ENCODE results near the gene F8A1.
"Not testable (repeated sequence)": the region's sequence is repeated elsewhere in the genome, so short reads cannot be mapped to it uniquely, and the experiment has no call there.

The F8A1 gene

DNA sequence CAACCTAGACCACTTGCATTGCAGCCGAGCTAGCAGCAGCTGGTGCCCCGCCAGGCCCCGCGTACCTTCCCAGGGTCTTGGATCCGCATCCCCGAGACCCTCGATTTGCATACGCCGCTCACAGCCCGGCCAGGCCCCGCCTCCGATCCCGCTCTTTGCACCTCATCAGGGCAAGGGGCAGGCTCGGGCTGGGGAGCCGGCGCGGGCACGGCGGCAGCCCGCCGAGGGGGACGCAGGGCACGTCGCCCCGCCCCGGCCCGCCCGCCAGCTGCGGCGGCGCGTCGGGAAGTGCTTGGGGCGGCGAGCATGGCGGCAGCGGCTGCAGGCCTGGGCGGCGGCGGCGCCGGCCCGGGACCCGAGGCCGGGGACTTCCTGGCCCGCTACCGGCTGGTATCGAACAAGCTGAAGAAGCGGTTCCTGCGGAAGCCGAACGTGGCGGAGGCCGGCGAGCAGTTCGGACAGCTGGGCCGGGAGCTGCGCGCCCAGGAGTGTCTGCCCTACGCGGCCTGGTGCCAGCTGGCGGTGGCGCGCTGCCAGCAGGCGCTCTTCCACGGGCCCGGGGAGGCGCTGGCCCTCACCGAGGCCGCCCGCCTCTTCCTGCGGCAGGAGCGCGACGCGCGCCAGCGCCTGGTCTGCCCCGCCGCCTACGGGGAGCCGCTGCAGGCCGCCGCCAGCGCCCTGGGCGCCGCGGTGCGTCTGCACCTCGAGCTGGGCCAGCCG is at the start of gene F8A1:
TSS of gene F8A1 (plus strand) at position 287 of the 720 bp plus-strand sequence. CDS start at position 307, 20 bp downstream.
- DNase-seq = not testable (repeated sequence)

DNA sequence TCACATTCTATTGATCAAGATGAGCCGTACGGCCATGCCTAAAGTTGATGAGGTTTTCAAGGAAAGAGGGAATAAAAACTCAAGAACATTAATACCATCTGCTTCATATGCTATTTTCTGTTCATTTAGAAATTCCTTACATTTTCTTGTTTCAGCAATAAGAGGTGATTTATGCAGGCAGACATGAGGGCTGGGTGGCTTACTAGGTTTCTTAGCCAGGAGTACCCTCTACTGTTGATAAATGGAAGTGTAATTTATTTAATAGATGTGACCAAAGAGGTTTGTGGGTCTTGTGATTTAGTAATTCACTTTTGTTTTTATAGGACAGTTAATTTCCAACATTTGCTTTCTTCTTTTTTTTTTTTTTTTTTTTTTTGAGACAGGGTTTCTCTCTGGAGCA is 45.3 kb upstream of the F8A1 start:
- DNase-seq = peak; percentile 7

DNA sequence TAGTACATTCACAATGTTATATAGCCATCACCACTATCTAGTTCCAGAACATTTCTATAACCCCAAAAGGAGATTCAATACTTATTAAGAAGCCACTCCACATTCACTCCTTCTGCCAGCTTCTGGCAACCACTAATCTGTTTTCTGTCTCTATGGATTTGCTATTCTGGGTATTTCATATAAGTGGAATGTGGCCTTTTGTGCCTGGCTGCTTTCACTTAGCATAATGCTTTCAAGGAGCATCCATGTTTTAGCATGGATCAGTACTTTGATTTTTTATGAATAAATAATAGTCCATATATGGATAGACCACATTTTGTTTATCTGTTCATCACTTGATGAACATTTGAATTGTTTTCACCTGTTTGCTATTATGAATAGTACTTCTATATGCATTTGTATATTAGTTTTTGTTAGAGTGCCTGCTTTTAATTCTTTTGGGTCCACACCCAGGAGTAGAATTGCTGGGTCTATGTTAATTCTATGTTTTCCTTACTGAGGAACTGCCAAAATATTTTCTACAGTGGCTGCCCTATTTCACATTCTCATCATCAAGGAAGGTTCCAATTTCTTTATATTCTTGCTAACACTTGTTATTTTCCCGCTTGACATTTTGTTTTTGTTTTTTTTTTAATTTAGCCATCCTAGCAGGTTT is 35.1 kb upstream of the F8A1 start:
- no peak for DNase-seq

DNA sequence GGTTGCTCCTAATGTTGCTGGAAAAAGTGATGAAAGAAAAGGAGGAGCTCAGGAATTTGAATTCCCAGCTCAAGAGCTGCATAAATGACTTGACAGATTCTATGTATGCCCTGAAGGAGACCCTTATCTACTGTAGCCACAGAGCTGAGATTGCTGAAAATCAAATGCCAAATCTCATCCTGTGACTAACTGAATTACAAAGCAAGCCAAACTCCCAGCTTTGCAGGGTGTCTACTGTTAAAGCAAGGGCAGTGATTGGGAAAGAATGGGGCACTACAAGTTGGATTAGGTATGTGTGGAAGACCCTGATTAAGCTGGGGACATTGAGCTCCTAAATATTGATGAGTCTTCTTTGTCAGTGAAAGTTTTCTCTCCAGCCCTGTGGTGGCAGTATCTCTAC is 30.9 kb upstream of the F8A1 start:
- no peak for DNase-seq

DNA sequence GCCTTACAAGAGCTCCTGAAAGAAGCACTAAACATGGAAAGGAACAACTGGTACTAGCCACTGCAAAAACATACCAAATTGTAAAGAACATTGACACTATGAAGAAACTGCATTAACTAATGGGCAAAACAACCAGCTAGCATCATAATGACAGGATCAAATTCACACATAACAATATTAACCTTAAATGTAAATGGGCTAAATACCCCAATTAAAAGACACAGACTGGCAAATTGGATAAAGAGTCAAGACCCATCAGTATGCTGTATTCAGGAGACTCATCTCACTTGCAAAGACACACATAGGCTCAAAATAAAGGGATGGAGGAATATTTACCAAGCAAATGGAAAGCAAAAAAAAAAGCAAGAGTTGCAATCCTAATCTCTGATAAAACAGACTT is 17.6 kb upstream of the F8A1 start:
- not testable (repeated sequence) for DNase-seq

DNA sequence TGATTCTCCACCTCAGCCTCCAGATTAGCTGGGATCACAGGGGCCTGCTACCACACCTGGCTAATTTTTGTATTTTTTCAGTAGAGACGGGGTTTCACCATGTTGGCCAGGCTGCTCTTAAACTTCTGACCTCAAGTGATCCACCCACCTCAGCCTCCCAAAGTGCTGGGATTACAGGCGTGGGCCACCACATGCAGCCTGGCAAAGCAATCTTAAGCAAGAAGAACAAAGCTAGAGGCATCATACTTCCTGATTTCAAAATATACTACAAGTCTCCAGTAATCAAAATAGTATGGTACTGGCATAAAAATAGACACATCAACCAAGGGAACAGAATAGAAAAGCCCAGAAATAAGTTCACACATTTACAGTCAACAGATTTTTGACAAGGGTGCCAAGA is 12.8 kb upstream of the F8A1 start:
- DNase-seq = no peak

DNA sequence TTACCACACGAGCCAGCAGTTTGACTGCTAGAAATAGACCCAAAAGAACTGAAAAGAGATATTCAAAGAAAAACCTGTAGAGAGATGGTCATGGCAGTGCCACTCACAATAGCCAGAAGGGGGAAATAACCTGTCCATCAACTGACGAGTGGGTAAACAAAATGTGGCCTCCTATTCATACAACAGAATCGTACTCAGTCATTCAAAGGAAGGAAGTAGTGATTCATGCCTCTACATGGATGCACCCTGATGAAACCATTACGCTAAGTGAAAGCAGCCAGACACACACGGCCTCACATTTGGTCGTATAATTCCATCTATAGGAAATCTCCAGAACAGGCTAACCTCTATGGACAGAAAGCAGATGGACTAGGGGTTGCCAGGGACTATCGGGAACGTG is 2.1 kb upstream of the F8A1 start:
- not testable (repeated sequence) for DNase-seq

DNA sequence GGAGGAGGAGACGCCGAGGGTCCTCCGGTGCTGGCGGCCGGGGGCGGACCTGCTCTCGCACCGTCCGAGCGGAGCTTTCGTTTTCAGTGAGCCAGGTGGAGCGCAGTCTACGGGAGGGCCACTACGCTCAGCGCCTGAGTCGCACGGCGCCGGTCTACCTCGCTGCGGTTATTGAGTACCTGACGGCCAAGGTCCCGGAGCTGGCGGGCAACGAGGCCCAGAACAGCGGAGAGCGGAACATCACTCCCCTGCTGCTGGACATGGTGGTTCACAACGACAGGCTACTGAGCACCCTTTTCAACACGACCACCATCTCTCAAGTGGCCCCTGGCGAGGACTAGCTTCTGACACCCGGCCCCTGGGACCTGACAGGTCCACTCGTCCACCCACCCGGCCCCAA is 1.1 kb upstream of the F8A1 start:
- not testable (repeated sequence) for DNase-seq

DNA sequence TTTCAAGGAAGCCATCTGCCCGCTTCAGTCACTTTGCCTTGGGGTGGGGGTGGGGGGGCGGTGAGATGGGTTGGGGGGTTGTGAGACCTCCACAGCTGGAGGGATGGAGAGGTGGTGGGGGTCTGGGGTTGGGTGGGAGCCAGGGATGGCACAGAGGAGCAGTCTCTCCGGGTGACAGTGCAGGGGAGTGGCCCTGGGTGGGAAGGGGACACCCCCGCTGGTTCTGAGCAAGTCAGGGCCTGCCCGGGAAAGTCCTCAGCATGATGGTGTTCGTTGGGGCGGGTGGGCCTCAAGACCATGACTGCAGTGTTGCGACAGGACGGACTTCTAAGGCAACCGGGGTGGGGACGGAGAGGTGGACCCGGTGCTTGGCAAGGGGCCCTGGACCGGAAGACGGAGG is 606 bp upstream of the F8A1 start:
- DNase-seq = not testable (repeated sequence)

DNA sequence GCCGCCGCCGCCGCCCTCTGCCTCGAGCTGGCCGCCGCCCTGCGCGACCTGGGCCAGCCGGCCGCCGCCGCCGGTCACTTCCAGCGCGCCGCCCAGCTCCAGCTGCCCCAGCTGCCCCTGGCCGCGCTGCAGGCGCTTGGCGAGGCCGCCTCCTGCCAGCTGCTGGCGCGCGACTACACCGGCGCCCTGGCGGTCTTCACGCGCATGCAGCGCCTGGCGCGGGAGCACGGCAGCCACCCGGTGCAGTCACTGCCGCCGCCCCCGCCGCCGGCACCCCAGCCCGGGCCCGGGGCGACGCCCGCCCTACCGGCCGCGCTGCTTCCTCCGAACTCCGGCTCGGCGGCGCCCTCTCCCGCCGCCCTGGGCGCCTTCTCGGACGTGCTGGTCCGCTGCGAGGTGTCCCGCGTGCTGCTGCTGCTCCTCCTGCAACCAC is 650 bp downstream of the F8A1 start:
- DNase-seq = not testable (repeated sequence)

DNA sequence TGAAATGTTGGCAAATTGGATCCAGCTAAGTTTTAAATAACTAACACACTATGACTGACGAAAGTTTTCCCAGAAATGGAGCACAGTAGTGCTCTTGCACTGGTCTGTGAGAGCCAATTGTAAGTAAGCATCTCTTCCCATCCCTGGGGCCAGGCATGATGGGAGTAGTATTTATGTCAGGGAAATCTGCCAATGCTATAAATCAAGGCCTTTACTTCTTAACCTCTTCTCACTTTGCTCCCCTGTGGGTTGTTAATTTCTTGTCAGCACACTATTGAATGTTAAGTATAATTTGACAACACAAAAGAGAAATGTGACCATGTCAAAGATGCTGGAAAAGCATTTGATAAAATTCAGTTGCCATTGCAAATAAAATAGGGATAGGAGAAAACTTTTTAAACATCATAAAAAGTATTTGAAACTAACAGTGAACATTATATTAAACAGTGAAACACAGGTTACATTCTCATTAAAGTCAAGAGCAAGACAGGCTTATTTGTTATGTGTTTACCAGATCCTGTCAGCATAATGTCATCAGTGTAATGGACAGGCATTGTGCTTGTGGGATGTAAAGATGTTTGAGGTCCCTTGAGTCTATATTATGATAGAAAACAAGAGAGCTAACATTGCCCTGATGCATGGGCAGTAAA is 5.0 kb downstream of the F8A1 start:
- DNase-seq = no peak

DNA sequence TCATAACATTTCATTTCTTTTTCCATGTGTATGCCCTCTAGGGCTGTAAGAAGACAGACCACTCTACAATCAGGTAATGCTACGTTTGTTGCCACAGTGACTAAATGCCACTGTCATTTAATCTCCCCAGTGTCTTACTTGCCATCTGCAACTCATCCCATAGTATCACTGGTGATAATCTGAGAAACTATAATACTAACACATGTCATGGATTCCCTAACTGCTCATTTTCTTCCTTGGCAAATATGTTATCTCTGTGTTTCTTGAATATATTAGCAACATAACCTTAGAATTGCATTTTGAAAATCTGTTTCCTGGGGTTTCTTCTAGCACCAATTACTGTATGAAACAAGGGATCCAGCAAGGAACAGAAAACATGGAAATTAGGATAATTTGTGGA is 6.1 kb downstream of the F8A1 start:
- DNase-seq = no peak

DNA sequence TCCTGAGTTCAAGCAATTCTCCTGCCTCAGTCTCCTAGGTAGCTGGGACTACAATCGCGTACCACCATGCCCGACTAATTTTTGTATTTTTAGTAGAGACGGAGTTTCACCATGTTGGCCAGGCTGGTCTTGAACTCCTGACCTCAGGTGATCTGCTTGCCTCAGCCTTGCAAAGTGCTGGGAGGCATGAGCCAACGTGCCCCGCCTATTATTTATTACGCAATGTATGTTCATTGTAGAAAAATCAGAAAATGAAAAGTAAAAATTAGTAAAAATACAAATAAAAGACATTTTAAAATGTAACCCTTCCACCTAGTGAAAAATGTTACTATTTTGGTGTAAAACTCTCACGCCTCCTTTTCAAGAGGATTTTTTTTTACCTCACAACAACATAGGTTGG is 14.2 kb downstream of the F8A1 start:
- DNase-seq = no peak

DNA sequence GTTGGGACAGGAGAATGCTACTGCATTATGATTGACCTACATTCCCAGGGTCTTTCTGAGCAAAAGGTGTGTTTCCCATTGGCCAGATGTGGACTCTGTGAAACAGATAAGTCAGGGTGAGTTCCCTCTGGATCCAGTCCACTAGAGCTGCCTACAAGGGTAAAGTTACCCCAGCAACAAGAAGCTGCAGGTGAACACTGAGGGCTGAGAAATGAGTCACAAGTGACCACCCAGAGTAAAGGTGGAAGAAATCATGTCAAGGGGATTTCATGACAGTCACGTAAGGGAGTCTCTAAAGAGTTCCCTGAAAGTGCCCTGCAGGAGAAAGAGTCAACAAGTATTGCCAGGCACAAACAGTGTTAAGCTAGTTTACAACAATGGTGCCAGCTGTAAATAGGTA is 16.3 kb downstream of the F8A1 start:
- DNase-seq = no peak

DNA sequence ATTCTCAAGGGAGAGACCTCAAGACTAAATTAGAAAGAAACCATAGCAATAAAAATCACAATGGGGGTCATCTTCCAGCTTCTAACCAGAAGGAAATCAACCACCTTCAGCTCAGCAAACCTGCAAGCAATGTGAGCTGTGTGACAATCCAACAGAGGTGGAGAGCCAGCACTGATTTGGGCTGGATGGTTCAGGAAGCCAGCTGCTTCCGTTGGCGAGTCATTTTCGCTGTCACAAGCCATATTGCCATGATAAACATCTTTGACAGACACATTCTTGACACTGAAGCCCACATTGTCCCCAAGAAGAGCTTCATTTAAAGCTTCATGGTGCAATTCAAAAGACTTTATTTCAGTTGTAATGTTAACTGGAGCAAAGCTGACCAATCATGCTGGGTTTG is 22.7 kb downstream of the F8A1 start:
- no peak for DNase-seq

DNA sequence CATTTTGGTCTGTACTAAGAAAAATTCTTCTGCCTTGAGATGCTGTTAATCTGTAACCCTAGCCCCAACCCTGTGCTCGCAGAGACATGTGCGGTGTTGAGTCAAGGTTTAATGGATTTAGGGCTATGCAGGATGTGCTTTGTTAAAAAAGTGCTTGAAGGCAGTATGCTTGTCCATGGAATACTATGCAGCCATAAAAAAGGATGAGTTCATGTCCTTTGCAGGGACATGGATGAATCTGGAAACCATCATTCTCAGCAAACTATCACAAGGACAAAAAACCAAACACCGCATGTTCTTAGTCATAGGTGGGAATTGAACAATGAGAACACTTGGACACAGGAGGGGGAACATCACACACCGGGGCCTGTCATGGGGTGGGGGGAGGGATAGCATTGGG is 23.9 kb downstream of the F8A1 start:
- DNase-seq = not testable (repeated sequence)

DNA sequence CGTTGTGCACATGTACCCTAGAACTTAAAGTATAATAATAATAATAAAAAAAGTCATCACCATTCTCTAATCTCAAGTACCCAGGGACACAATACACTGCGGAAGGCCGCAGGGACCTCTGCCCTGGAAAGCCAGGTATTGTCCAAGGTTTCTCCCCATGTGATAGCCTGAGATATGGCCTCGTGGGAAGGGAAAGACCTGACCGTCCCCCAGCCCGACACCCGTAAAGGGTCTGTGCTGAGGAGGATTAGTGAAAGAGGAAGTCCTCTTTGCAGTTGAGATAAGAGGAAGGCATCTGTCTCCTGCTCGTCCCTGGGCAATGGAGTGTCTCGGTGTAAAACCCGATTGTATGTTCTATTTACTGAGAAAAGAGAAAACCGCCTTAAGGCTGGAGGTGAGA is 24.4 kb downstream of the F8A1 start:
- not testable (repeated sequence) for DNase-seq

DNA sequence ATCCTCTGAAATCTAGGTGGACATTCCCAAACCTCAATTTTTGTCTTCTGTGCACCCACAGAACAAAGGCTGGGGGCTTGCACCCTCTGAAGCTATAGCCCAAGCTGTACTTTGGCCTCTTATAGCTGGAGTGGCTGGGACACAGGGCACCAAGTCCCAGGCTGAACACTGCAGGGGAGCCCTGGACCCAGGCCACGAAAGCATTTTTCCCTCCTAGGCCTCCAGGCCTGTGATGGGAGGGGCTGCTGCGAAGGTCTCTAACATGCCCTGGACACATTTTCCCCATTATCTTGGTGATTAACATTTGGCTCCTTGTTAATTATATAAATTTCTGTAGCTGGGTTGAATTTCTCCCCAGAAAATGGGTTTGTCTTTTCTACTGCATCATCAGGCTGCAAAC is 27.9 kb downstream of the F8A1 start:
- no peak for DNase-seq

DNA sequence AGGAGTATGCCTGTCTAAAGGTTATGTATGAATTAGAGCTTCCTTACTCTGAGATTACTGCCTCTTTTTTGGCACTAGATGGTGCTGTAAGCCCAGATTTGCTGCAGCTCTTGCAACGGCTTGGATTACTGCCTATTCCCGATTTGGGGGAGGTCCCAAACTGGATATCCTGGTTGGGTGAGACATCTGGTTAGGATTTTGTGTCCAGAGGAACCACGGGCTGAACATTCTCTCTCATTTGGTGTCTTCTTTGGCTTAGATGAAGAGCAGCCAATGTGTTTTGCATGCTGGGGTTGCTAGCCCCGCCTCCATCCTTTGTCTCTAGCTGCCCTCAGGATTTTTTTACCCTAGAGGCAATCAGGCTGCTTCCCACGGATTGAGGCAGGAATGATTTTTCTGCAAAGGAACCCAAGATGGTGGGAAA is 31.9 kb downstream of the F8A1 start:
- DNase-seq = peak; percentile 42

DNA sequence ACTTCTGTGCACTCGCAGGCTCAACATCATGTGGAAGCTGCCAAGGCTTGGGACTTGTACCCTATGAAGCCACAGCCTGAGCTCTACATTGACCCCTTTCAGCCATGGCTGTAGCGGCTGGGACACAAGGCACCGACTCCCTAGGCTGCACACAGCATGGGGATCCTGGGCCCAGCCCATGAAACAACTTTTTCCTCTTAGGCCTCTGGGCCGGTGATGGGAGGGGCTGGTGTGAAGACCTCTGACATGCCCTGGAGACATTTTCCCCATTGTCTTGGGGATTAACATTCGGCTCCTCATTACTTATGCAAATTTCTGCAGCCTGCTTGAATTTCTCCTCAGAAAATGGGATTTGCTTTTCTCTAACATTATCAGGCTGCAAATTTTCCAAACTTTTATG is 38.6 kb downstream of the F8A1 start:
- DNase-seq = not testable (repeated sequence)

Data from NCI-H2029 (cell line).